CD4-positive, alpha-beta T cell treated with Interleukin-10 for 1 hour (primary cell): ENCODE measurements around the gene PAPLN.

Experiments
- DNase-seq: peaks from one replicate; pipeline ENCODE4 v3.0.0-alpha.2; 2020

PAPLN gene

DNA sequence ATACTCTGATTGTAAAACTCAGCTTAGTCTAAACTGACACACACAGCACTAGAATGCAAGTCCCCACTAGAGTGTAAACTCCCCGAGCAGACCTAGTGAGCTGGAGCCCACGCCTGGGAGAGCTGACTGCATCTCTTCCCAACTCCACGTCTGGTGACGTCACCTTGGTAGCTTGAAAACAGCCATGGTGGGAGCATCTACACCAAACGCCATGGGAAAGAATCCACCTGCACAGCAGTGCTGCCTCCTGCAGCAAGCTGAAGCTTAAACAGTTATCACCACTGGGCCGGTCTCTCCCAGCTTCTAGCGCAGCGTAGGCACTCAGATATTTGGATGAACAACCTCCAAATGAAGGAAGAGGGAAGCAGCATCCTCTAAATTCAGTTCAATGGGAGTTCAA, 4.3 kb upstream of the PAPLN start:
- no peak for DNase-seq

DNA sequence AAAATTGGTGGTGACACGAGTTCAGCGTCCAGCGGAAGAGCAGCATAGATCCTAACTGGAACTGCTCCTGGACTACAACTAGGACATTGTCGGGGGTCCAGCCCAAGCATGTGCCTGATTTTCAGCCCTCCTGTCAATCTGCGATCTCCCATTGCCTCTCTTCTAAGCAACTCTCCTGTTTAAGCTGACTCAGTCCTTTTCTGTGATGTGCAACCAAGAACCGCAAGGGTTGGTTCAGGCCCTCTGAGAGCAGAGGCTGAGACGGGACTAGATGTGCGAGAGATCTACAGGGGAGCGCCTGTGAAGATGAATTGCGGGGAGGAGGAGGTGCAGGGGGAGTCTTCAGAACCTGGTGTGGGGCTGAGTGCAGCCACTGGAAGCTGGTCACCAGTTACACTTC, 3.7 kb upstream of the PAPLN start:
- no peak for DNase-seq

DNA sequence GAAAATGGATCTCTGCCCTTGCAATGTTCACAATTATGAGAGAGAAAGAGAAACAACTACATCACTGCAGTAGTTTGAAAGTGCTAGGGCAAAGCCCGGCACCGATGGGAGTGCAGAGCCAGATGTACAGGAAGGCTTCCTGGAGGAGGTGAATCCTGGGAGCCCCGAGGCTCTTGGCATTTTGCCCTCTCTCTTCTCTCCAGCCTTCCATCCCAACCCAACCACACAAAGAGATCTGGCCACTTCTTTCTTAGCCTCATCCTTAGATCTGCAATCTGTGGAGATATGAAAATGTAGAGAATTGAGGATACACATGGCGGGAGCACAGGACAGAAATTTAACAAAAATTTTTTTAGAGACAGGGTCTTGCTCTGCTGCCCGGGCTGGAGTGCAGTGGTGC, 3.3 kb upstream of the PAPLN start:
- DNase-seq = no peak

DNA sequence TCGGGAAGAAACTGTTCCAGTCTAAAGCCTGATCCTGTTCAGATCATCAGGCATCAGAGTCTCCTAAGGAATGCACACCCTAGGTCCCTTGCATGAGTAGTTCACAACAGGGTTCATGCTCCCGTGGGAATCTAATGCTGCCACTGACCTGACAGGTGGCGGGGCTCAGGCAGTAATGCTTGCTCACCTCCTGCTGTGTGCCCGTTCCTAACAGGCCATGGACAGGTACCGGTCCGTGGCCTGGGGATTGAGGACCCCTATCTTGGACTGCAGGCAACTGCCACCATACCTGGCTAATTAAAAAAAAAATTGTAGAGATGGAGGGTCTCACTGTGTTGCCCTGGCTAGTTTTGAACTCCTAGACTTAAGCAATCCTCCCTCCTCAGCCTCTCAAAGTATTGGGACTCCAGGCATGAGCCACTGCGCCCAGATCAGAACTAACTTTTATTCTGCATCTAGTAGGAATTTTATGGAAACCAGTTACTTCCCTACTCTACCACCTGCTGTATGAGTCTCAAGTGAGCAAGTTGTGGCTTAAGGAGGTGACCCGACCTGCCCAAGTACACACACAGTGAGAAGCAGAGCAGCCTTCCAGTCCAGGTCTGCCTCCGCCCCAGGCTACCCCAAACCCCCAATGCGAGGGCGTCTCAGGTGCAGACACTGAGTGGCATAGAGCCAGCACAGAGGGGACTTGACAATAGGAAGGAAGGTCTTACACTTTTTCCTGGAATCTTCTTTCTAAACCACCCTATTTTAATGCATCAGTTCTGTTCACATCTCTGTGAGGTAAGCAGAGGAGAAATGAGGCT, 2.5 kb upstream of the PAPLN start:
- DNase-seq = no peak

DNA sequence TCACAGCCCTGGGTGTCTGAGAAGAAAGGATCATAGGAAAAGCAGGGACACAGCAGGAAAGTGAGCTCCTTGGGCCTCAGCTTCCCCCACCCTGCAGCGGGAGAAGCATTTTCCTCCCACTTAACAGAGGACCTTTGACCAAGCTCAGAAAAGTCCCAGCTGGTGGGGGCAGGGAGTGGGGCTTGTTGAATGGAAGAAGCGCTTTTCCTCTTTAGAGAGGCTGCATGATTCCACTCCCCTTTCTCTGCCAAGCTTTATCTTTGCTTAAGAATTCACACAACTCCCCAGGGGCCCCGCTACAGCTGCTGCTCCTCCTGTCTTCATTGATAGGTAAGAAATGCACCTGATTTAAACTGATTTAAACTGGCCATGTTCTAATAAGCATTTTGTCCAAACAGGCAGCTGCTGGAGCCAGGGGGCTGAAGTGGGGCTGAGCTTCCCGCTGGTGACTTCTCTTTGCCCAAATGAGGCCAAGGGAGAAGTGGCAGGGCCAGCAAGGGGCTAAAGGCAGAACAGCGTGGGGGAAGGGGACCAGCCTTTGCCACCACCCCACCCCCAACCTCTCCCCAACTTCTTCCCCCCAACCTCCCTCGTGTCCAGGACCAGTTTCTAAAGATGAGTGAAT, 1.7 kb upstream of the PAPLN start:
- DNase-seq = no peak

DNA sequence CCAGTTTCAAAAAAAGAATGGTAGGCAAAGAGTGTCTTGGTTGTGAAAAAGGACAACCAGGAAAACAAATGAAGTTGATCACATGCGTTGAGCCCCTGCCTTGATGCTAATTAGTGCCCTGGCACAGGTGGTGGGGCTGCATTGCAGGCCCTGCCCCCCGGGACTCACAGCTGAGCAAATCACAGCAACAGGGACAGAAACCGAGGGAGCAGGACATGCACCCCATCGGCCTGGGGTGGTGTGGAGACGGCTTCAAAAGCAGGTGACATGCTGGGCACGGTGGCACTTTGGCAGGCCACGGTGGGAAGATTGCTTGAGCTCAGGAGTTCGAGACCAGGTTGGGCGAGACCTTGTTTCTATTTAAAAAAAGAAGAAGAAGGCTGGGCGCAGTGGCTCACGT, 1.1 kb upstream of the PAPLN start:
- no peak for DNase-seq

DNA sequence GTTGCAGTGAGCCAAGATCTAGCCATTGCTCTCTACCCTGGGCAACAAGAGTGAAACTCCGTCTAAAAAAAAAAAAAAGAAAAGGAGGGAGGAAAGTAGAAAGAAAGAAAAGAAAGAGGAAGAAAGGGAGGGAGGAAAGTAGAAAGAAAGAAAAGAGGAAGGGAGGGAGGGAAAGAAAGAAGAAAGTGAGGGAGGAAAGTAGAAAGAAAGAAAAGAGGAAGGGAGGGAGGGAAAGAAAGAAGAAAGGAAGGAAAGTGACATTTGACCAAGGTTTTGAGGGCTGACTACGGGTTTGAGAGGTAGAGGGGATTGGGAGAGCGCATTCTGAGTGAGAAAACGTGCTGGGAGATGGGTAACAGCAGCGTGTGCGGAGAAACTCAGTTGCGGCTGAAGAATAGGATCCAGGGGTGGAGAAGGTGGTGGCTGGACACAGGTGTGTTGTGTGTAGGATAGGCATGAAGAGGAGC, 521 bp upstream of the PAPLN start:
- DNase-seq = no peak

DNA sequence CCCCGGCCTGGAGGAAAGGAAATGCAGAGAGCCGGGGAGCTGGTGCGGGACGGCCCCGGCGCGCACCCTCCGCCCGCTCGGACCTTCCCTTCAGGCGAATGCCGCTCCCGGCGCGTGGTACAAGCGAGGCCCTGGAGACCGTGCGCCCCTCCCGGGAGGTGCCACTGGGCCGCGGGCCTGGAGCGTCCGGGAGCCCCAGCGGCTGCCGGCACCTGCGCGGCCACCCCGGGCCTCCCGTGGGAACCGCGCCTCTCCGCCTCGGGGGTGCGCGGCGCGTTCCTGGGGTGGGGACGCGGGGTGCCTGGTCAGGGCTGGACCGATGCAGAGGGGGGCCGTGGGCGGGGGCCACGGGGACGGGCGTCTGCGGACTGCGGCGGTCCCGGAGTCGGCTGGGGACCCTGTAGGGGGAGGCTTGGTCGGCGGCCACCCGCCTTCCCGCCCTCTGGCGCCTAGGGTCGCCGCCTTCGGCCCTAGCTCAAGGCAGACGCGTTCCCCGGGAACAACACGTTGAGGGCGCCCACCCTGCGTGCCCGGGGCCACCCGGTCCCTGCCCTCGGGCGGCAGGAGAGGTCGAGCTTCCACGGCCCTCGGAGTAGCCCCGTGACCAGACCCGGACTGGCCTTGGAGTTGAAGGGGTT, 599 bp downstream of the PAPLN start:
- DNase-seq = no peak

DNA sequence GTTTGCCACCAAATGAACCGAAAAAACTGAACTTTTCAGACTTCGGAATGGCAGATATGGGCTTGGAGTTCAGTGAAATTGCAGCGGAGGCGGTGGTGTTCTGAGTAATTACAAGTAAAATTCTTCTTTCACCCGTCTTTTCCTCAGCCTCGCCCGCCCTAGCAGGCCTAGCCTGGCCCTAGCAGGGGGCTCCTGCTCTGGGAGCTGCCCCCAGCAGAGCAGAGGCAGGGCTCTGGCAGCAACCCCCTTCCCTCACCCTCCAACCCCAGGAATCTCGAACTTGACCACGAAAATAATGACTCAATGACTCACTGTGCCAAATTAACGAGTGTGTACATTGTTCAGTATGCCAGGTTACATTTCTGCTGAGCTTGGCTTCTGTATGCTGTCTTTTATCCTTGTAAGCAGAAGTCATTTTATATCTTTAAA, 1.1 kb downstream of the PAPLN start:
- DNase-seq = no peak

DNA sequence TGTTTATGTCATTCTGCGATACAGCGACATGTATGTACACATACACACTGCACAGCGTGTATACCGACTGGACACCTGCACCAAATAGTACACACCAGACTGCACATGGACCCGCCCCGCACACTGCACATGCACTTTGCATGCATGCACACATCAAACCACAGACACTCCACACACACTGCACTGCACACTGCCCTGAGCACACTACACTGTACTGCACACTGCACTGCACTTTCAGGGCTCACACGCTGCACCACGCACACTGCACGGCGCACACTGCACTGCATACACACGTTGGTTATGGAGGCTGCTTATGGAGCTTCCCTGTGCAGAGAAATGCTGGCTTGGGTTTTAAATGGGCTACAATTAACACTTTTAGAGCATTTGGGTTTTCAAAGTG, 1.6 kb downstream of the PAPLN start:
- DNase-seq = no peak

DNA sequence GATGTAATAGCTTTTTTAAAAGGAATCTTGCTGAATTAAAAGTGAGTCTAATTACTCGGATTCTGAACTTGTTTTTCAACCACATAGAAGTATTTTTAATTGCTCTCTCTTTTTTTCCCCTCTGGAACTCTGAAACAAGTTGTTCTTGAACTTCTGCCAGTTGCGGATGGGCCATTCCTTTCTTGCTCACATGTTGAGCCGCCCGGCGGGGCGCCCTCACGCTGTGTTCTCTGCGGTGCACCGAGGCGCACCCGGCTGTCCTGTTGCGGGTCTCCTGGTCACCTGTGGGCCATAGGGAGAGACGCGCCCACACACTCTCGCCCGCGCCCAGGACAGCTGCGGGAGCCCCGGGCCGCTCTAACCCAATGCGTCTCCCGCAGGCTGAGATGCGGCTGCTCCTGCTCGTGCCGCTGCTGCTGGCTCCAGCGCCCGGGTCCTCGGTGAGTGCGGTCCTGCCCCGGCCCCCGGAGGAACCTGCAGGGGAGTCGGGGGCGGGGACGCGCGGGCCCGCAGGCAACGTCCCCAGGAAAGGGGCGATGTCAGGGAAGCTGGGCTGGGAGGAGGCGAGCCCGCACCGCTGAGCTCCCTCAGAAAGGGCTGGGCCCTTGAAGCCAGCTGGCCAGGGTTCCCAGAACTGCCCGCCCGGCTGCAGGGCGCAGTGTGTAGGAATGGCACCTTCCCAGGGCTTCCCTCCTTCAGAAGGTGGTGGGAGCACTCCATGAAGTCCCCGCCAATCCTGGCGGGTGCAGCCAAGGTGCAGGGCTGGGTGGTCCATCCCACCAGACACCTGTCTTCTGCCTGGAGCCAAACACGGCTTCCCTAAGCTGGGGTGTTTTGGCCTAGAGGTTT, 2.3 kb downstream of the PAPLN start:
- no peak for DNase-seq

DNA sequence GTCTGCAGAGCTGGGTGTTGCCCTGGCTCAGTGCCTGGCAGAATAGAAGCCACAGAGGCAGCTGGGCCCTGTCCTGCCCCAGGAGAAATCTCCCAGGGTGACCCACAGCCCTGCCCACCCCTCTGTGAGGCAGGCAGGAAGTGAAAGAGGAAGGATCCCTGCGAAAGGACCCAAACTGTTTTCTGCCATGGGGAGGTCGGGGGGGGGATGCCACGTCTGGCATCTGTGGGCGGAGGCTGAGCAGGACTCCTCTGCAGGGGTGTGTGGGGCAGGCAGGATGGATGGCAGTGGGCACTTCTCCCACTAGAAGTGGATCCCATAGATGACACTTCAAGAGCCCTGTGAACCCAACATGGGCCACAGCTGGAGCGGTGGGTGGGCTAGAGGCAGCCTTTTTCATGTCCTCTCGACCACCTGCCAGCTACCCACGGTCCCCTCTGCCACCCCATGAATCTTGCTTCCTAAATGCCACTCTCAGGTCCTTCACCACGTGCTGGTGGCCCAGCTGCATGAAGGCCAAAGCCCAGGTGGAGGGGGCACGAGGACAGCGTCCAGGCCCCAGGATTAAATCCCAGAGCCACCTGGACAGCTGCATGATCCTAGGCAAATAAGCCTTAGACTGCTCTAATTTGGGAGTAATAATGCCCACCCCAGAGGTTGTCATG, 3.6 kb downstream of the PAPLN start:
- no peak for DNase-seq

DNA sequence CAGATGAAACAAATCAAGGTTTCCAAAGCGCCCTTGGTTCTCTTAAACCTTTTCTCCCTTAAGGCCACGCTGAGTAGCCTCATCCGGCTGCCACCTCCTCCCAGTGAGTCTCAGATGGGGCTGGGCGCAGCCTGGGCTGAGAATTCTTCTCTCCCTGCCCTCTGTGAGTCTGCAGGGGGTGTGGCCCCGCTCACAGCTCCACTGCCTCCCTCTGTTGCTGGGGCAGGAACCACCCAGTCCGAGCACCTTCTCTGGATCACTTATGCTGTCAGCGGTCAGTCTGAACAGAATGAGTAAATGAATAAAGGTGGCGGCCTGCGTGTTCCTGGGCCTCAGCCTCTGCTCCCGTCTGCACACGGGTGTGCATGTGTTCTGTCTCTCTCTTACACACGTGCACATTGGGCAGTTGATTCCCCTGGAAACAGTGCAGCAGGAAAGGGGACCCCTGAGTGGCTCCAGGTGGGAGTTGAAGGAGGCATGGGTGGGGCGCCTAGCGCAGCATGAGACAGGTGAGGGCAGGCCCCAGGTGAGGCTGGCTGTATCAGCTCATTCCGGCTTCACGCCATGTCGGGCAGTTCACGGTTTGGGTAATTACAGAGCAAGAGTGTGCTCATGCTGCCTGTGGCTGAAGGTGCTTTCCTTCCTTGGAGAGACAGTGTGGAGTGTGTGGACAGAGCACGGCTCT, 4.3 kb downstream of the PAPLN start:
- no peak for DNase-seq

DNA sequence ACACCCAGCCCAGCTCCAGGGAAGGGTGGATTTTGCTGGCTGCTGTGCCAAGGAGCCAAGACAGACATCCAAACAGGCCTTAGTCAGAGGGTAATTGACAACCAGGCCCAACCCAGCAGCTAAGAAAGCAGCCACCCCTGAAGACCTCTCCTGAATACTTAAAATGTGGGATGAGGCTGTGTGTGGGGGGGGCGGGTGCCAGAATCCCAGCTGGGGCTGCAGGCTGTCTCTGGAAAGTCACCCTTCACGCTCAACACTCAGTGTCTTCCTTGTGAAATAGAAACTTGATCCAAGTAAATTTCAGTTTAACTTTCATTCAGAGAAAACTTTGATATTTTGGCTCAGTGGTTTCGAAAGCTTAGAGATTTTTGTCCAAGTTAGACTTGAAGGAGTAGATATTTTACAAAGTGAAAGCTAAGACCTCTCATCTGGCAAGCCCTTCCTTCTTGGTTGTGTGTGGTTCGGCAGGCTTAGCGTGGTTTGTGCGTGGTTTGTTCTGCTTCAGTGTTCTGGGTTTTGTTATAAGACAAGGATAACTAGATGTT, 5.1 kb downstream of the PAPLN start:
- no peak for DNase-seq

DNA sequence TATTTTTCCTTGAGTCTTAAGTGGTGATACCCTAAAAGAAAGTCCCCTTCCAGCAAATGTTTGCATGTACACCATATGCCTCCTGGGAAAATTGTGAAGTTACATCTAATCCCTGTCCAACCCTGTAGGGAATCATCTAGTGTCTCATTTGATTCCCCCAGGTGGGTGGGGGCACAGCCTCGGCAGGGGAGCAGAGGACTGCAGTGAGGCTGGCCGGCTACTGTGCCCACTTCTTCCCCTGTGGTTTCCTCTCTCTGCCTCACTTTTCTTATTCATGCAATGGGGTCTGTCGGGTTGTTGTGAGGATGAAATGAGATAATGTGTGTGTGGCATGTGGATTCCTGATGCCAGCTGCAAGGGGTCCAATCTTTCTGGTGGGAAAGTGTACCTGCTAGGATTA, 6.0 kb downstream of the PAPLN start:
- DNase-seq = no peak

DNA sequence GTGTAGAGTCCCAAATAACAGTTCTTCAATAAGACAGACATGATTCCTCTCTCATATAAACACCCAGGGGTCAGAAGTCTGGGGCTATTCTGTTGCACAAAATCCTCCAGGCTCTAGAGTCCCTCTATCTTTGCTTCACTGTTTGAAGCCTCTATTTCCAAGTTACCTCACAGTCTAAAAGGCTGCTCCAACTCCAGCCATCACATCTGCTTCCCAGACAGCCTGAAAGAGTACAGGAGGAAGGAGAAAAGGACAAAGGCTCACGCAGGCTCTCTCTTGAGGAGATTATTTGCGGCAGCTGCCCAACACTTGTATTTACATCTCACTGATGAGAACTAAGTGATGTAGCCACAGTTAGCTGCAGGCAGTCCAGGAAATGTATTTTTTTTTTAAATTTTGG, 6.4 kb downstream of the PAPLN start:
- DNase-seq = no peak

DNA sequence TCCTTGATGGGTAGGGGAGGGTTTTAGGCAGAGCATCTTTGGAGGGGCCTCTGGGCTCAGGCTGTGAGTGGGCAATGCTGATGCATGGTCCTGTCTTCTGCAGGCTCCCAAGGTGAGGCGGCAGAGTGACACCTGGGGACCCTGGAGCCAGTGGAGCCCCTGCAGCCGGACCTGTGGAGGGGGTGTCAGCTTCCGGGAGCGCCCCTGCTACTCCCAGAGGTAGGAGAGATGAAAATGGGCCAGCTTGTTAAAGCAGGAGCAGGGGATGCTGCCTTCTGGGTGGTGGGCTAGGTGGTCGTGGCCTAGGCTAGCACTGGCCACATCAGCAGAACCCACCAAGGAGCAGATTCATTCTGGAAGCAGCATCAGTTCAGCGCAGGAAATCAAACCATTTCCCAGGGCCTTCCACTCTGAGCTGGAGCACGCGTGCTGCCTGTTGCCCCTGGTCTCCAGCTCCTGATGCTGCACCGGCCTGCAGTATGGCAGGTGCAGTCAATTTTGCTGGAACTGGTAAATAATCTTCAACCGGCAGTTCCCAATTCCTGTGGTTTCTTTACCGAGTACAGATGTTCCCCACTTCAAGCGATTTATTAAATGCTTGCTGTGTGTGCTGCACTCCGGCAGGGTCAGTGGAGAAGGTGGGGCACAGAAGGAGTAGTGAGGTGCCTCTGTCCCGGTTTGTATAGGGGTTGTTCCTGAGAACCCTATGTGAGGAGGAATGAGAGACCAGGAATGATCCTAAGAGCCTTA, 7.4 kb downstream of the PAPLN start:
- no peak for DNase-seq

DNA sequence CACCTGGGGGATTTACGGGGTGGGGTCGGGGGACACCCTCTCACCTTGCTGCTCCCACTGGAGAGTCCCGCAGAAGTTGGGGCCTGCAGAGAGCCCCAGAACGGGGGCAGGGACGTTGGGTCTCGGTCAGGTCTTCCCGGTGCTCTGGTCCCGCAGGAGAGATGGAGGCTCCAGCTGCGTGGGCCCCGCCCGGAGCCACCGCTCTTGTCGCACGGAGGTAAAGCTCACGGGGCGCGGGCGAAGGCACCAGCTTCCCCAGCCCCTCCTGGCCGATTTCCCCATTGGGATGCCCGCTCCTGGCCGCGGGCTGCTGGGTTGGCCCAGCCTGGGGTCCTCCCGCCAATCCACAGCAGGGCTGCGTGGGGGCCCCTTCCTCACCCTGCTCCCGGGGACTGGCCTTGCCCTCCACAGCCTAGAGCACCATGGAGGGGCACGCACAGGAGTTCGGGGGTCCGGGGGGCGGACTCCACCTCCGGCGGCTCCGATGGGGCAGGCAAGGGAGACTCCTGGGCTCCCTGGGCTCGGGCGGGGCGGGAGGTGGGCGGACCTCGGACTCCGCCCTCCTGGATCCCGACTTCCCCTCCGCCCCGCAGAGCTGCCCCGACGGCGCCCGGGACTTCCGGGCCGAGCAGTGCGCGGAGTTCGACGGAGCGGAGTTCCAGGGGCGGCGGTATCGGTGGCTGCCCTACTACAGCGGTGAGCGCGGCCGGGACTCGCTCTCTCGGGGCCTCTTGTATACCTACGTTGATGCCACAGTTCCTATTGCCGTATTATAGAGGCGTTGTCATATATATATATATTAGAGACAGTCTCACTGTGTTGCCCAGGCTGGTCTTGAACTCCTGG, 8.4 kb downstream of the PAPLN start:
- DNase-seq = peak; percentile 41

DNA sequence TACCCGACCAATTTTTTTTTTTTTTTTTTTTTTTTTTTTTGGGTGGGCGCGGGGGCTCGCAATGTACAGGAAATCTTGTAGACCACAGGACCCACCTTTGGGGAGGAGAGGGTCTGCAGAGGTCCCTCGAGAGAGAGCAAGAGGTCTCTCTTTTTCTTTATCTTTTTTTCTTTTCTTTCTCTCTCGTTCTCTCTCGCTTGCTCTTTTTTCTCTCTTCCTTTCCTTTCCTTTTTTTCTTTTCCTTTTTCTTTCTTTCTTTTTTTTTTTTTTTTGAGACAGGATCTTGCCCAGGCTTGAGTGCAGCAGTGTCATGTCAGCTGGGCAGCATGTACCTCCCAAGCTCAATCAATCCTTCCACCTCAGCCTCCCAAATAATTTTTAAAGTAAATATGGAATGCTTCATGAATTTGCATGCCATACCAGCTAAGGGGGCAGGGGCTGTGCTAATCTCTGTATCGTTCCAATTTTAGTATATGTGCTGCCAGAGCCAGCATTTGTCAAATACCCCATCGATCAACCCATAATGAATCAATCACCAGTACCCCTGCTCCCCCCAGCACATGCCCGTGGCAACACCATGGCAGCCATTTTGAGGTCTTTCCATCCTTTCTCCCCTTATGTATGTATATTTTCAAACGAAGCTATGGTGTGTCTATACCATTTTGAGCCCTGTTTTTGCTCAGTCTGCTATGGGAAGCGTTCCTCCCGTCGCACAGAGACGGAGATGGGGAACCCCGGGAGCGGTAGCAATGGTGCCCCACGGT, 9.3 kb downstream of the PAPLN start:
- no peak for DNase-seq
